Caco-2 (cell line): ENCODE results near the gene CNTRL. TPM values are rescaled to one million over a fixed set of nuclear protein-coding genes. Genes with fewer than 3 reads are reported as not detected.

ENCODE experiments used
- BruUV-seq: library from RNA; stranded (reverse); fragments of 400-500 nt; replicated peaks from 2 replicates; lab custom pipeline; 2021; lab: Mats Ljungman, UMichigan
- CTCF ChIA-PET: fragments of 300-600 bp; sonication (Branson Sonifier 250); formaldehyde crosslinking; loops from one replicate; lab custom pipeline; 2022; ENCODE audit warnings: antibody characterized with exemption; lab: Charles Lee
- POLR2A ChIA-PET: fragments of 300-600 bp; sonication (Branson Sonifier 250); formaldehyde crosslinking; loops from one replicate; lab custom pipeline; 2022; ENCODE audit warnings: antibody characterized with exemption; lab: Charles Lee
- DNase-seq, 2 experiments: peaks; one replicate each; pipeline versions ENCODE4 v3.0.0 to v3.0.0-alpha.2; 2020 to 2022
- H3K27me3 ChIP-seq: replicated peaks from 2 replicates; pipeline ENCODE4 v1.6.0; 2011; ENCODE audit warnings: low read length; ENCODE audit not compliant: control insufficient read depth, insufficient read depth
- H3K36me3 ChIP-seq: 2 replicates; pipeline ENCODE4 v1.5.1; 2011; ENCODE audit warnings: low read length; ENCODE audit not compliant: control insufficient read depth, insufficient read depth
- H3K4me1 ChIP-seq: fragments of 250-450 bp; sonication (Bioruptor Pico); 2 replicates; pipeline ENCODE4 v1.5.1; 2020; ENCODE audit warnings: mild to moderate bottlenecking
- H3K4me3 ChIP-seq: 2 replicates; pipeline ENCODE4 v1.5.1; 2011; ENCODE audit warnings: low read depth, mild to moderate bottlenecking, control low read depth, low read length
- H3K9me3 ChIP-seq: fragments of 250-450 bp; sonication (Bioruptor Pico); 2 replicates; pipeline ENCODE4 v1.5.1; 2020; ENCODE audit warnings: mild to moderate bottlenecking, moderate library complexity
- H3K27ac Mint-ChIP-seq: one replicate; pipeline ENCODE4 v1.8.0; 2022; ENCODE audit warnings: mixed read lengths; ENCODE audit not compliant: unreplicated experiment
- H3K27me3 Mint-ChIP-seq: one replicate; pipeline ENCODE4 v1.8.0; 2022; ENCODE audit warnings: mixed read lengths; ENCODE audit not compliant: insufficient read depth, unreplicated experiment
- H3K36me3 Mint-ChIP-seq: one replicate; pipeline ENCODE4 v1.8.0; 2022; ENCODE audit warnings: mild to moderate bottlenecking, mixed read lengths; ENCODE audit not compliant: insufficient read depth, unreplicated experiment
- H3K4me1 Mint-ChIP-seq: one replicate; pipeline ENCODE4 v1.8.0; 2022; ENCODE audit warnings: low read depth, mixed read lengths; ENCODE audit not compliant: unreplicated experiment
- H3K4me3 Mint-ChIP-seq: one replicate; pipeline ENCODE4 v1.8.0; 2022; ENCODE audit warnings: mild to moderate bottlenecking, moderate library complexity, mixed read lengths; ENCODE audit not compliant: unreplicated experiment
- H3K9me3 Mint-ChIP-seq: one replicate; pipeline ENCODE4 v1.8.0; 2022; ENCODE audit warnings: mixed read lengths; ENCODE audit not compliant: unreplicated experiment
- intact Hi-C: fragments of 100-400 bp; cut with micrococcal nuclease; formaldehyde crosslinking; loops from one replicate; pipeline ENCODE4 v1.10.0; 2022; ENCODE audit not compliant: unreplicated experiment
- total RNA-seq: library from RNA; stranded (reverse); gene quantifications from 2 replicates; pipeline ENCODE4 v1.2.3, GENCODE V29; 2022
- TF ChIP-seq, protein P1 (sequence below), 2 experiments: fragments of 200-600 bp in 1 of 2; IDR thresholded peaks; 1 replicate in 1 of 2; 2 replicates in 1 of 2; pipeline versions ENCODE4 v1.5.1 to v1.8.0; 2011 to 2022; ENCODE audit warnings: antibody characterized with exemption in 1 of 2, control low read depth in 1 of 2, inconsistent platforms in 1 of 2, low read depth in 1 of 2, low read length in 1 of 2, mild to moderate bottlenecking in 1 of 2, moderate library complexity in 1 of 2; ENCODE audit not compliant: insufficient read depth in 1 of 2, severe bottlenecking in 1 of 2, unreplicated experiment in 1 of 2

Gene CNTRL
- total RNA-seq, 1 experiment from 2014 or later: 12.0 TPM

DNA sequence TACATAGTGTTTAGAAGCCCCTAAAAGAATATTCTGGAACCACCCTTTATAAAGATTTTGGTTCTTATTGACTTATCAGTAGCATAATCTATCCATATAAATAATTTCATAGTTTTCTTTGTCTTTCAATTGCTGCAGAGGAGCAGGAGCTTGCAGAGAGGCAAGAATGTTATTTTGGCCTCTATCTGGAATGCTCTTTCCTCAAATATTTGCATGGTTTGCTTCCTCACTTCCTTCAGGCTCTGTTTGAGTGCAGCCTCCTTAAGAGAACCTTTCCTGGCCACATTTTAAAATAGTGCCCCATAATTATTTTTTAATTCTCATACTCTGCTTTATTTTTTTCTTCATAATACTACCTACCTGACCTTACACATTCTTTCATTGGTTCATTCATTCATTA lies 26.1 kb upstream of the CNTRL start:
- H3K4me1 Mint-ChIP-seq: peaks cover 13% of the 10 kb centered on the region
- no peaks in the 10 kb centered on the region for H3K36me3 ChIP-seq
- no peaks in the 10 kb centered on the region for H3K27me3 Mint-ChIP-seq
- CTCF ChIA-PET: interaction anchor here (1.7 kb wide), 1 partner anchor 11 kb away, joined by 4 read pairs; no protein-coding TSS in a partner anchor
- H3K4me3 ChIP-seq: no peak overlapping the region; the same call in 1 of the 2 replicates
- no peaks in the 10 kb centered on the region for H3K36me3 Mint-ChIP-seq
- no peak overlapping the region for H3K27ac Mint-ChIP-seq
- TF ChIP-seq, protein P1, sequence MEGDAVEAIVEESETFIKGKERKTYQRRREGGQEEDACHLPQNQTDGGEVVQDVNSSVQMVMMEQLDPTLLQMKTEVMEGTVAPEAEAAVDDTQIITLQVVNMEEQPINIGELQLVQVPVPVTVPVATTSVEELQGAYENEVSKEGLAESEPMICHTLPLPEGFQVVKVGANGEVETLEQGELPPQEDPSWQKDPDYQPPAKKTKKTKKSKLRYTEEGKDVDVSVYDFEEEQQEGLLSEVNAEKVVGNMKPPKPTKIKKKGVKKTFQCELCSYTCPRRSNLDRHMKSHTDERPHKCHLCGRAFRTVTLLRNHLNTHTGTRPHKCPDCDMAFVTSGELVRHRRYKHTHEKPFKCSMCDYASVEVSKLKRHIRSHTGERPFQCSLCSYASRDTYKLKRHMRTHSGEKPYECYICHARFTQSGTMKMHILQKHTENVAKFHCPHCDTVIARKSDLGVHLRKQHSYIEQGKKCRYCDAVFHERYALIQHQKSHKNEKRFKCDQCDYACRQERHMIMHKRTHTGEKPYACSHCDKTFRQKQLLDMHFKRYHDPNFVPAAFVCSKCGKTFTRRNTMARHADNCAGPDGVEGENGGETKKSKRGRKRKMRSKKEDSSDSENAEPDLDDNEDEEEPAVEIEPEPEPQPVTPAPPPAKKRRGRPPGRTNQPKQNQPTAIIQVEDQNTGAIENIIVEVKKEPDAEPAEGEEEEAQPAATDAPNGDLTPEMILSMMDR (IDR thresholded peaks at IDR 0.05; ENCODE audit: insufficient read depth in 1 of 2, low read depth in 1 of 2, low read length in 1 of 2, severe bottlenecking in 1 of 2, unreplicated experiment in 1 of 2): no peak
- no peaks in the 10 kb centered on the region for H3K9me3 Mint-ChIP-seq
- H3K27me3 ChIP-seq: no peaks in the 10 kb centered on the region
- POLR2A ChIA-PET: no interaction called here
- BruUV-seq: no TSS peak
- intact Hi-C loops: no loop called here
- peak overlapping the region; percentile 1 for H3K4me3 Mint-ChIP-seq
- H3K9me3 ChIP-seq: no peaks in the 10 kb centered on the region
- no peak for DNase-seq
- H3K4me1 ChIP-seq: peaks cover 33% of the 10 kb centered on the region

DNA sequence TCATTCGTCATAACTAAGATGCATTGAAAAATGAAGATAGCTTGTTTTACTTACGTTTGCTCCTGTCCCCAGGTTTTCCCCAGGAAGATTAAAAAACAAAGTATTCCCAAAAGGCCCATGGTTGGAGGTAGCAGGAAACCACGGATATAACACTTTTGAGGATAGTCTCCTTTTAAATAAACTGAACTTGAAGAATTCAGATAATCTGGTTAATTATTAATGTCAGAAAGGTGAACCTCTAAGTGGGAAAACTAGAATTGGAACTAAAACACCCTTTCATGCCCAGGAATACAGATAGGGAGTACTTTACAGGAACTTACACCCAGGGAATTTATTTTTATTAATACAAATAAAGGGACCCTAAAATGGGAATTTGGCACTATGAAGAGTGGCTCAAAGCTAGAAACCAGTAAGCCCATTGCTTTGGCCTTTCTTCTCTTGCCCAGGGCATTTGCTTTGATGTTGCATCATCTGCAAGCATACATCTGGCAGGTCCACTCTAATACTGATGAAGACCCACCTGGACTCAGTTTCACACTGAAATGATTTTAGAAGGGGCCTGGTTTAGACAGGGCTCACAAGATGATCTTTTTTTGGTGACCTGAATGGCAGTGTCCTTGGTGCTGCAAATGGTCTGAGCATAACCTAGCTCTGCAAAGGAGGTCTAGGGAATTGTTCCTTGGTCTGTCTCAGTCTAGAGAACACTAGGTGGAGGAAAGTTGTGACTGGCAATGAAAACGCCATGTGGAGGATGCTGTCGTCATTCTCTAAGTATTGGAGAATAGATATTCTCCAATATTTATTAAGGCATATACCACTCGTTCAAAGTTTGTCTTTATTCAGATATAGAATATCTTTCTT lies 24.4 kb upstream of the CNTRL start, which contains the start of gene C5:
C5 (minus strand) TSS at position 148 of the 861 bp plus-strand sequence; CDS start at position 119, 29 bp downstream.
- Histone ChIP-seq H3K4me1 (peaks cover 33% of the 10 kb centered on the region), H3K9me3 (no peaks in the 10 kb centered on the region), H3K36me3 (no peaks in the 10 kb centered on the region), H3K27me3 (no peaks in the 10 kb centered on the region), H3K4me3 (peak within 1 kb of the TSS; percentile 15)
- H3K9me3 Mint-ChIP-seq: no peaks in the 10 kb centered on the region
- peak within 1 kb of the TSS; percentile 56 for H3K4me3 Mint-ChIP-seq
- no TSS peak for BruUV-seq
- POLR2A ChIA-PET: no interaction called here
- intact Hi-C loops: loop anchor here (10.0 kb wide), 1 partner anchor 436 kb away; no protein-coding TSS in a partner anchor
- H3K4me1 Mint-ChIP-seq: peaks cover 13% of the 10 kb centered on the region
- no peak within 1 kb of the TSS for H3K27ac Mint-ChIP-seq
- H3K27me3 Mint-ChIP-seq: no peaks in the 10 kb centered on the region
- TF ChIP-seq, protein P1 (IDR thresholded peaks at IDR 0.05; ENCODE audit: insufficient read depth in 1 of 2, low read depth in 1 of 2, low read length in 1 of 2, severe bottlenecking in 1 of 2, unreplicated experiment in 1 of 2): no peak
- DNase-seq: peak in 1 of 2 experiments; percentile 24
- CTCF ChIA-PET: interaction anchor here (0.6 to 1.3 kb wide), 4 partner anchors 9 to 153 kb away, joined by 3 to 8 read pairs (median 3); no protein-coding TSS in a partner anchor
- H3K36me3 Mint-ChIP-seq: no peaks in the 10 kb centered on the region

DNA sequence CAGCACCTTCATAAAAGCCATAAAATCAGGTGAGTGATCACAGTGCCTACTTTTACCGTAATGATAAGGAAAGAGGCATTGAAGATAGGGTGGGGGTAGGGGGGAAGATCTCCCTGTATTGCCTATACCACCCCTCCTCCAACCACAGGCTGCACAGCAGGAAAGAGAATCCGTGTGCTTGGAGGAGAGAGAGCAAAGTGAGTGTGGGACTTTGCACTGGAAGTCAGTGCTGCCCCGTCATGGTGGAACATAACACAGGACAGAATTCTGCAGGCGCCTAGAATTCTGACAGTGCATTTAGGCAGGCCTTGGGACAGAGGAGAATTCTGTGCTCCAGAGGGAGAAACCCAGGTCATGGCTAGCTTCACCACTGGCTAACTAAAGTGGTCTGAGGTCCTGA lies 21.2 kb upstream of the CNTRL start:
- TF ChIP-seq, protein P1 (IDR thresholded peaks at IDR 0.05; ENCODE audit: insufficient read depth in 1 of 2, low read depth in 1 of 2, low read length in 1 of 2, severe bottlenecking in 1 of 2, unreplicated experiment in 1 of 2): no peak
- DNase-seq: no peak
- H3K4me3 Mint-ChIP-seq: no peak overlapping the region

More for the DNA sequence above, 21.2 kb upstream of the CNTRL start:
- Histone ChIP-seq H3K4me1 (peaks cover 27% of the 10 kb centered on the region), H3K9me3 (no peaks in the 10 kb centered on the region), H3K27me3 (no peaks in the 10 kb centered on the region), H3K36me3 (no peaks in the 10 kb centered on the region), H3K4me3 (no peak overlapping the region)
- H3K36me3 Mint-ChIP-seq: no peaks in the 10 kb centered on the region
- ChIA-PET POLR2A (no interaction called here), CTCF (no interaction called here)
- no TSS peak for BruUV-seq
- no peak overlapping the region for H3K27ac Mint-ChIP-seq
- H3K27me3 Mint-ChIP-seq: no peaks in the 10 kb centered on the region
- intact Hi-C loops: loop anchor here (10.0 kb wide), 1 partner anchor 439 kb away; no protein-coding TSS in a partner anchor
- H3K4me1 Mint-ChIP-seq: peaks cover 12% of the 10 kb centered on the region
- no peaks in the 10 kb centered on the region for H3K9me3 Mint-ChIP-seq
